Measurements from ENCODE around the gene IMPG2. TPM values are rescaled to one million over a fixed set of nuclear protein-coding genes. Genes with fewer than 3 reads are reported as not detected.

IMPG2 gene
- total and polyA plus RNA-seq, 2 experiments from 2014 or later = 0.12 to 0.33 TPM

DNA sequence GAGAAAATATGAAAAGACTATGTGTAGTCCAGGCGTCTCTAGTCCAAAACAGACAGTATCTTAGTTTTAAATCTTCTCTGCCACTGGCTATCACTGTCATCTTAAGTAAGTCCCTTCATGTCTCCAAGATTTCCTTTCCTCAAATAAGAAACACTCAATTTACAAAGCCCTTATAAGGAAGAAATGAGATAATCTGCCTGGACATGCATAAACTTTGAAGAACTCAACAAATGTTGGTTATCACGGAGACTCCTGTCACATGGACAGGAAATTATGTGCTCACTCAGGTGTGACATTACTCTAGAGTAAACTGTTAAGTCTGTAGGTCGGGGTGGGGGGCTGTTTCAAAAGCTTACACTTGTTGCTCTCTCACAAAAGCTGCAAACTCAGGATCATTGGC is 91.9 kb downstream of the IMPG2 start:
- TF ChIP-seq, protein P1, sequence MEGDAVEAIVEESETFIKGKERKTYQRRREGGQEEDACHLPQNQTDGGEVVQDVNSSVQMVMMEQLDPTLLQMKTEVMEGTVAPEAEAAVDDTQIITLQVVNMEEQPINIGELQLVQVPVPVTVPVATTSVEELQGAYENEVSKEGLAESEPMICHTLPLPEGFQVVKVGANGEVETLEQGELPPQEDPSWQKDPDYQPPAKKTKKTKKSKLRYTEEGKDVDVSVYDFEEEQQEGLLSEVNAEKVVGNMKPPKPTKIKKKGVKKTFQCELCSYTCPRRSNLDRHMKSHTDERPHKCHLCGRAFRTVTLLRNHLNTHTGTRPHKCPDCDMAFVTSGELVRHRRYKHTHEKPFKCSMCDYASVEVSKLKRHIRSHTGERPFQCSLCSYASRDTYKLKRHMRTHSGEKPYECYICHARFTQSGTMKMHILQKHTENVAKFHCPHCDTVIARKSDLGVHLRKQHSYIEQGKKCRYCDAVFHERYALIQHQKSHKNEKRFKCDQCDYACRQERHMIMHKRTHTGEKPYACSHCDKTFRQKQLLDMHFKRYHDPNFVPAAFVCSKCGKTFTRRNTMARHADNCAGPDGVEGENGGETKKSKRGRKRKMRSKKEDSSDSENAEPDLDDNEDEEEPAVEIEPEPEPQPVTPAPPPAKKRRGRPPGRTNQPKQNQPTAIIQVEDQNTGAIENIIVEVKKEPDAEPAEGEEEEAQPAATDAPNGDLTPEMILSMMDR (IDR thresholded peaks at IDR 0.05; ENCODE audit: low read depth, low read length) = no peak
- no peak for DNase-seq (ENCODE audit: low read depth in 1 of 2, low spot score in 1 of 2)
- Histone ChIP-seq H3K36me3 (no peaks in the 10 kb centered on the region), H3K9me3 (ENCODE audit: low read depth) (no peaks in the 10 kb centered on the region), H3K27ac (no peak overlapping the region), H3K27me3 (no peaks in the 10 kb centered on the region), H3K4me1 (ENCODE audit: low read depth) (no peaks in the 10 kb centered on the region), H3K4me3 (no peak overlapping the region)

DNA sequence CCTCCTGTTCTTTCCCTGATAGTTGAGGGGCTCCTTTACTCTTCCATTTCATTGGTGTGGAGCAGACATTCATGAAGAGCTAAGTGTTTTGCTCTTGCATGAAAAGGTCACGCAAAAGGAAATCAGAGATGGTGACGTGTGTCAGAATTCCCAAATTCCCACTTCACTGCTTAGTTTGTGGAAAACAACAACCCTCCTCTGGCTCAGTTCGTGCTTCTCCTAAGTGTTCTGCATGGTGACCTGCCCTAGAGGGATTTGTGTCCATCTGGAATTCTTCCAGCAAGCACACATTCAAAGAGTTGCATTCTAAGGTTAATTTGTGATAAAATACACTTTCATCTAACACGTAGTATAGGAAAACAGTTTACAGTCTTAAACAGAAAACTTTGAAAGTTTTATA is 95.6 kb downstream of the IMPG2 start:
- Histone ChIP-seq H3K36me3 (no peaks in the 10 kb centered on the region), H3K4me3 (no peak overlapping the region), H3K9me3 (ENCODE audit: low read depth) (no peaks in the 10 kb centered on the region), H3K27ac (no peak overlapping the region), H3K27me3 (no peaks in the 10 kb centered on the region), H3K4me1 (ENCODE audit: low read depth) (no peaks in the 10 kb centered on the region)
- no peak for DNase-seq (ENCODE audit: low read depth in 1 of 2, low spot score in 1 of 2)
- TF ChIP-seq, protein P1 (IDR thresholded peaks at IDR 0.05; ENCODE audit: low read depth, low read length) = no peak

DNA sequence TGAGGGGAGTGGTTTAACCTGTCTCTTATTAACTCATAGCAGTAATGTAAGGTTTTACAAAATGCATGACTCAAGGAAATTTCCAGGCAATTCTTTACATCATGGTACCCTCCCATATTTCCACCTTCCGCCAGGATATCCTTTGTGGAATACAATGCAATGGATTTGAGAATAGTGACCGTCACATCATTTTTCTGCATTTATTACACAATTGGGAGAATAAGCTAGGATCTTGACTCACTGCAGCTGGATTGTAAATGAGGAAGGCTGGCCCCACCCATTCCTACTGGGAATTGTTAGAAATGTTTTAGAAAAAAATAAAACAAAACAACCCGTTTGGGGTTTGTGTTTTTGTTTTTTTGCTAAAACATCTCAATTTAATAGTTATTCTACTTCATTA is 97.4 kb downstream of the IMPG2 start:
- no peak overlapping the region for H3K27ac ChIP-seq
- H3K4me3 ChIP-seq = no peak overlapping the region
- H3K4me1 ChIP-seq (ENCODE audit: low read depth) = no peaks in the 10 kb centered on the region
- TF ChIP-seq, protein P1 (IDR thresholded peaks at IDR 0.05; ENCODE audit: low read depth, low read length) = no peak
- no peaks in the 10 kb centered on the region for H3K36me3 ChIP-seq
- no peaks in the 10 kb centered on the region for H3K9me3 ChIP-seq (ENCODE audit: low read depth)
- no peaks in the 10 kb centered on the region for H3K27me3 ChIP-seq
- DNase-seq (ENCODE audit: low read depth in 1 of 2, low spot score in 1 of 2) = no peak

DNA sequence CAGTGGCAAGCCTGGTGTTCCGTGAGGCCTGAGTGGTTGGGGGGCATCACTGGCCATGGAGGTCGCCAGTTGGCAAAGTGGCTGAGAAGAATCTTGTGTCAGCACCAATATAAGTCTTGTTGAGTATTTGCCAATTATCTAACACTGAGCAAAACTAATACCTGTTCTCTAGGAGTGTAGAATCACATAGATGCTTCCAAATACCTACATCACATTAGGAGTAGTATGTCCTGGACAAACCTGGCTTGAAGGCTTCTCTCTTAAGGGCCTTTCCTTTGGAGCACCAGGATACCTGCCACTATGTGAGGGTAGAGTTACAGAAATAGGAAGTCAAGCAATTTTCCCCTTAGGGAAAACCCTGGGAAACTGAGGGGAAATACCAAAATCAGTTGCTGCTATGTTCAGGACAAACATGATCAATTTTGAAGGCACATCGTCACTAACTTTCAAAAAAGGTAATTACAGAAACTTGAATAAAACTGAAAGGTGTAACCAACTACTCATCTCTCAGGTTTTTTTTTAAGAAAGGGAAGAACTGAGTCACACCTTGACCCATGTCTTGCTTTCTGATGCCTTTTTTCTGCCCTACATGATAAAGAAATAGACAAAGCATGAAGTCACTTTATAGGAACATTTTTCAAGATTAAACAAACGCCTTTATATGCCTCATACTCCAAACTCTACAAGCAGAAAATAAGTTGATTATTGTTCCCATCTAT is 100.4 kb downstream of the IMPG2 start:
- TF ChIP-seq, protein P1 (IDR thresholded peaks at IDR 0.05; ENCODE audit: low read depth, low read length) = no peak
- H3K36me3 ChIP-seq = no peaks in the 10 kb centered on the region
- DNase-seq (ENCODE audit: low read depth in 1 of 2, low spot score in 1 of 2) = no peak
- no peak overlapping the region for H3K4me3 ChIP-seq
- no peaks in the 10 kb centered on the region for H3K9me3 ChIP-seq (ENCODE audit: low read depth)
- H3K4me1 ChIP-seq (ENCODE audit: low read depth) = no peaks in the 10 kb centered on the region
- H3K27ac ChIP-seq = no peak overlapping the region
- H3K27me3 ChIP-seq = no peaks in the 10 kb centered on the region

DNA sequence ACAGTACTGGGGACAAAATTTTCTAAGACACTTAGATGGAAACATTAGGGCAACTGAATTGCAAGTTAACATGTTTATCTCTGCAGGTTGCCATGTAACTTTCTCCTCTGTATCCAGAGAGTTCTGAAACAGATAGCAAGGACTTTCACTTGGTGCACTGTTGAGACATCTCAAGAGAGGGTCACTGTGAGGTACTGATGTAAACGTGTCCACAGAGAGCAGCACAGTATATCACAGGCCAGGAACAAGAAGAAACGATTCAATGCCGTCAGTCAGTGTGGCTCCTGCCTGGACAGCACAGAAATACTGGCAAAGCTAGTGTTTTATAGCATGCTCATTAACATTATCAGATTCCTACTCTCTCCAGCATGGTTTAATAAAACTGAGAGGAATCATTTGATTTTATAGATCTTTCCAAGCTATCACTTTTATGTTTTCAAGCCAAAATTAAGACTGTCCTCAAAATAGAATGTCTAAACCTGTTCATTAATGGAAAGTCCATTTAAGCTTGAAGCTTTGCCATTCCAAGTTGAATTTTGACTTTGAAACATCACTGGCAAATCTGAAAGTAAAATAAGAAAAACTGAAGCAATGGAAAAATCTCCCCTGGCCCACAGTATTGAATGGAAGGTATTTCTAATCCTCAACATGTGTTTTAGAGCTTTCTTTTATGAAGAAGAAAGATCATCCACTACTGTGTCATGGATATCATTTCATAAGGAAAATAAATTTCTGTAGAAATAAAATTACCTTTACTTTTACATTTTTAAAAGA is 102.7 kb downstream of the IMPG2 start:
- TF ChIP-seq, protein P1 (IDR thresholded peaks at IDR 0.05; ENCODE audit: low read depth, low read length) = no peak
- H3K27ac ChIP-seq = no peak overlapping the region
- no peak for DNase-seq (ENCODE audit: low read depth in 1 of 2, low spot score in 1 of 2)
- no peaks in the 10 kb centered on the region for H3K9me3 ChIP-seq (ENCODE audit: low read depth)
- no peak overlapping the region for H3K4me3 ChIP-seq
- no peaks in the 10 kb centered on the region for H3K27me3 ChIP-seq
- H3K4me1 ChIP-seq (ENCODE audit: low read depth) = no peaks in the 10 kb centered on the region
- H3K36me3 ChIP-seq = no peaks in the 10 kb centered on the region

Measured in cardiac muscle cell (in vitro differentiated cells and primary cell).